Measurements from ENCODE around the gene KRTAP3-2.

Gene KRTAP3-2

GRCh38 chr17:40961591-40961990, 38.1 kb downstream of the KRTAP3-2 start:
- no peak for DNase-seq

GRCh38 chr17:40960144-40960543, 39.6 kb downstream of the KRTAP3-2 start:
- no peak for DNase-seq

GRCh38 chr17:40958086-40958953, 41.4 kb downstream of the KRTAP3-2 start:
- no peak for DNase-seq

GRCh38 chr17:40956401-40957254, 43.1 kb downstream of the KRTAP3-2 start:
- no peak for DNase-seq

- no peak for DNase-seq
These were observed 45.8 kb downstream of the KRTAP3-2 start for GRCh38 chr17:40953881-40954280.

GRCh38 chr17:40952661-40953060, 47.0 kb downstream of the KRTAP3-2 start:
- DNase-seq, result no peak

GRCh38 chr17:40952154-40952553, 47.6 kb downstream of the KRTAP3-2 start:
- no peak for DNase-seq

GRCh38 chr17:40951011-40951622, 48.6 kb downstream of the KRTAP3-2 start:
- DNase-seq, result no peak

GRCh38 chr17:40950176-40950575, 49.5 kb downstream of the KRTAP3-2 start:
- no peak for DNase-seq

GRCh38 chr17:40949418-40949817, 50.3 kb downstream of the KRTAP3-2 start:
- no peak for DNase-seq

Data from stimulated activated naive CD4-positive, alpha-beta T cell treated with Interleukin-2 at 50 U/mL for 16 hours (primary cell).